Muscle layer of colon (tissue), 2 donors: ENCODE results near the gene BZW2.
A peak's percentile ranks its signal among the peaks of the same experiment; 100 is the strongest.

Experiments
- H3K27ac ChIP-seq: one replicate; pipeline ENCODE4 v1.7.0; 2013; ENCODE audit warnings: low read depth, mild to moderate bottlenecking, low read length, moderate library complexity
- H3K27me3 ChIP-seq, 2 donors: one replicate each; pipeline ENCODE4 v1.7.0; 2013; ENCODE audit warnings: low read length in 2 of 2, mild to moderate bottlenecking in 2 of 2; ENCODE audit not compliant: insufficient read depth in 2 of 2, control insufficient read depth in 1 of 2
- H3K36me3 ChIP-seq: one replicate; pipeline ENCODE4 v1.7.0; 2013; ENCODE audit warnings: mild to moderate bottlenecking, low read length; ENCODE audit not compliant: insufficient read depth
- H3K4me1 ChIP-seq: one replicate; pipeline ENCODE4 v1.7.0; 2013; ENCODE audit warnings: mild to moderate bottlenecking, low read length; ENCODE audit not compliant: insufficient read depth
- H3K4me3 ChIP-seq, 2 donors: one replicate each; pipeline ENCODE4 v1.7.0; 2013; ENCODE audit warnings: low read length in 2 of 2, low read depth in 1 of 2, mild to moderate bottlenecking in 1 of 2, moderate library complexity in 1 of 2
- H3K9ac ChIP-seq: one replicate; pipeline ENCODE4 v1.7.0; 2013; ENCODE audit warnings: low read length
- H3K9me3 ChIP-seq: one replicate; pipeline ENCODE4 v1.7.0; 2013; ENCODE audit warnings: mild to moderate bottlenecking, low read length
- donor health status: abdominal sarcoma.
- donor health status: Adenocarcinoma of cecum.

Gene BZW2

GRCh38 chr7:16741676-16742075, 95.7 kb downstream of the BZW2 start:
- Histone ChIP-seq H3K36me3 (no peaks in the 10 kb centered on the region), H3K9me3 (no peaks in the 10 kb centered on the region), H3K9ac (no peak overlapping the region), H3K4me1 (peaks cover 8% of the 10 kb centered on the region), H3K27me3 (no peaks in the 10 kb centered on the region), H3K4me3 (no peak overlapping the region), H3K27ac (no peak overlapping the region)

- Histone ChIP-seq H3K27ac (no peak overlapping the region), H3K9me3 (no peaks in the 10 kb centered on the region), H3K36me3 (no peaks in the 10 kb centered on the region), H3K4me3 (no peak overlapping the region), H3K4me1 (peaks cover 8% of the 10 kb centered on the region), H3K27me3 (no peaks in the 10 kb centered on the region), H3K9ac (no peak overlapping the region)
These were observed 96.6 kb downstream of the BZW2 start for GRCh38 chr7:16742547-16742946.

- no peaks in the 10 kb centered on the region for H3K36me3 ChIP-seq
- H3K9me3 ChIP-seq = no peaks in the 10 kb centered on the region
- H3K9ac ChIP-seq = no peak overlapping the region
- H3K27ac ChIP-seq = no peak overlapping the region
- H3K27me3 ChIP-seq = no peaks in the 10 kb centered on the region
- H3K4me1 ChIP-seq = peaks cover 8% of the 10 kb centered on the region
- no peak overlapping the region for H3K4me3 ChIP-seq
These were observed 97.3 kb downstream of the BZW2 start for GRCh38 chr7:16743236-16743635.

- Histone ChIP-seq H3K4me1 (peaks cover 8% of the 10 kb centered on the region), H3K9ac (no peak overlapping the region), H3K9me3 (no peaks in the 10 kb centered on the region), H3K27me3 (no peaks in the 10 kb centered on the region), H3K36me3 (no peaks in the 10 kb centered on the region), H3K4me3 (no peak overlapping the region), H3K27ac (no peak overlapping the region)
These were observed 98.7 kb downstream of the BZW2 start for GRCh38 chr7:16744518-16745250.

GRCh38 chr7:16745645-16746044, 99.7 kb downstream of the BZW2 start:
- H3K27me3 ChIP-seq = no peaks in the 10 kb centered on the region
- no peak overlapping the region for H3K9ac ChIP-seq
- H3K9me3 ChIP-seq = no peaks in the 10 kb centered on the region
- H3K4me3 ChIP-seq = no peak overlapping the region
- no peak overlapping the region for H3K27ac ChIP-seq
- H3K4me1 ChIP-seq = no peaks in the 10 kb centered on the region
- H3K36me3 ChIP-seq = no peaks in the 10 kb centered on the region

- H3K36me3 ChIP-seq = no peaks in the 10 kb centered on the region
- no peaks in the 10 kb centered on the region for H3K27me3 ChIP-seq
- no peaks in the 10 kb centered on the region for H3K9me3 ChIP-seq
- no peaks in the 10 kb centered on the region for H3K4me1 ChIP-seq
- H3K9ac ChIP-seq = no peak overlapping the region
- H3K27ac ChIP-seq = no peak overlapping the region
- H3K4me3 ChIP-seq = no peak overlapping the region
These were observed 101.1 kb downstream of the BZW2 start for GRCh38 chr7:16747102-16747501.

- H3K9me3 ChIP-seq = no peaks in the 10 kb centered on the region
- H3K9ac ChIP-seq = no peak within 1 kb of the TSS
- peak within 1 kb of the TSS; percentile 9 for H3K27ac ChIP-seq
- no peaks in the 10 kb centered on the region for H3K36me3 ChIP-seq
- H3K27me3 ChIP-seq = peaks cover 0 to 7% of the 10 kb centered on the region in 2 donors
- H3K4me3 ChIP-seq = peak within 1 kb of the TSS; percentile 45 to 46
- no peaks in the 10 kb centered on the region for H3K4me1 ChIP-seq
These were observed 107.3 kb downstream of the BZW2 start, which contains the start of gene TSPAN13 for GRCh38 chr7:16753102-16753931. Gene TSPAN13, plus strand, starts transcription at chr7:16753755. Its CDS starts 213 bp downstream, at chr7:16753968.

- Histone ChIP-seq H3K4me1 (no peaks in the 10 kb centered on the region), H3K36me3 (no peaks in the 10 kb centered on the region), H3K9ac (no peak overlapping the region), H3K27ac (peak overlapping the region; percentile 9), H3K4me3 (peak overlapping the region; percentile 45 to 46), H3K9me3 (no peaks in the 10 kb centered on the region), H3K27me3 (peaks cover 0 to 7% of the 10 kb centered on the region in 2 donors)
These were observed 108.2 kb downstream of the BZW2 start for GRCh38 chr7:16753932-16754855.

- no peak overlapping the region for H3K9ac ChIP-seq
- no peaks in the 10 kb centered on the region for H3K9me3 ChIP-seq
- no peak overlapping the region for H3K4me3 ChIP-seq
- H3K4me1 ChIP-seq = no peaks in the 10 kb centered on the region
- H3K27me3 ChIP-seq = peaks cover 0 to 7% of the 10 kb centered on the region in 2 donors
- no peaks in the 10 kb centered on the region for H3K36me3 ChIP-seq
- no peak overlapping the region for H3K27ac ChIP-seq
These were observed 108.9 kb downstream of the BZW2 start for GRCh38 chr7:16754856-16755317.

GRCh38 chr7:16755397-16755796, 109.4 kb downstream of the BZW2 start:
- no peak overlapping the region for H3K27ac ChIP-seq
- H3K9me3 ChIP-seq = no peaks in the 10 kb centered on the region
- H3K27me3 ChIP-seq = peaks cover 0 to 7% of the 10 kb centered on the region in 2 donors
- H3K4me3 ChIP-seq = no peak overlapping the region
- no peak overlapping the region for H3K9ac ChIP-seq
- no peaks in the 10 kb centered on the region for H3K4me1 ChIP-seq
- H3K36me3 ChIP-seq = no peaks in the 10 kb centered on the region
